ENCODE measurements around the gene PTTG1IP. TPM values are rescaled to one million over a fixed set of nuclear protein-coding genes. Genes with fewer than 3 reads are reported as not detected.

Gene PTTG1IP
- total and polyA plus RNA-seq, 2 of the 13 experiments (the other 11 are each of a cell fraction or from before 2014, with no cell fraction given), result 161 to 700 TPM

- no peak for TF ChIP-seq ZNF17 (CRISPR knock-in tag; IDR thresholded peaks at IDR 0.05)
- no peak; the same call in 1 of the 2 replicates for TF ChIP-seq ZBTB42 (CRISPR knock-in tag; IDR thresholded peaks at IDR 0.05)
- no peak for TF ChIP-seq GLI4 (CRISPR knock-in tag; IDR thresholded peaks at IDR 0.05; ENCODE audit: borderline replicate concordance)
- TF ChIP-seq CENPT (CRISPR knock-in tag; IDR thresholded peaks at IDR 0.05; ENCODE audit: low read depth), result no peak
- TF ChIP-seq CENPBD1 (CRISPR knock-in tag; IDR thresholded peaks at IDR 0.05; ENCODE audit: borderline replicate concordance, low read depth), result no peak; the same call in 1 of the 2 replicates
- no peak for TF ChIP-seq CEBPZ (IDR thresholded peaks at IDR 0.05; ENCODE audit: low read length)
- no peak for TF ChIP-seq RNF219 (CRISPR knock-in tag; IDR thresholded peaks at IDR 0.05)
- no peak for TF ChIP-seq ZHX1 (CRISPR knock-in tag; IDR thresholded peaks at IDR 0.05; ENCODE audit: low read depth)
- no peak for TF ChIP-seq KMT2B (CRISPR knock-in tag; IDR thresholded peaks at IDR 0.05)
- no peak for TF ChIP-seq TFAP4 (IDR thresholded peaks at IDR 0.05; ENCODE audit: borderline replicate concordance, low read depth)
- TF ChIP-seq TIGD3 (CRISPR knock-in tag; IDR thresholded peaks at IDR 0.05; ENCODE audit: borderline replicate concordance), result no peak
- no peak for TF ChIP-seq ZNF234 (CRISPR knock-in tag; conservative IDR thresholded peaks at IDR 0.05)
- no peak for TF ChIP-seq ZNF496 (CRISPR knock-in tag; IDR thresholded peaks at IDR 0.05; ENCODE audit: insufficient replicate concordance)
- peak; percentile 55; the same call in 1 of the 2 replicates for TF ChIP-seq ZFX (CRISPR knock-in tag; IDR thresholded peaks at IDR 0.05; ENCODE audit: low read depth)
- no peak for TF ChIP-seq SETDB1 (CRISPR knock-in tag; IDR thresholded peaks at IDR 0.05; ENCODE audit: borderline replicate concordance)
- TF ChIP-seq NAIF1 (CRISPR knock-in tag; IDR thresholded peaks at IDR 0.05; ENCODE audit: borderline replicate concordance), result no peak
Measured at GRCh38 chr21:44847261-44848056, 26.0 kb downstream of the PTTG1IP start (continued).

Data from HepG2 (cell line).